ENCODE results near the gene POLR1E. TPM values are rescaled to one million over a fixed set of nuclear protein-coding genes. Genes with fewer than 3 reads are reported as not detected.

Gene POLR1E
- total and polyA plus RNA-seq, 9 of the 15 experiments (the other 6 are each of a cell fraction or from before 2014, with no cell fraction given) = 18.9 to 102 (median 74.4) TPM

- CTCF ChIA-PET (ENCODE audit: low intra/inter-chr PET ratio) = no interaction called here
- H3K9me1 ChIP-seq (ENCODE audit: control insufficient read depth, insufficient read depth, low read length) = no peaks in the 10 kb centered on the region
- no peak overlapping the region for H3K27ac ChIP-seq (ENCODE audit: extremely low read depth, low read depth, low read length)
- 86% methylated on average over 3 of the region's 3 CpGs for WGBS (ENCODE audit: insufficient coverage, low coverage, missing lambda C conversion rate)
- DNase-seq (ENCODE audit: extremely low read depth in 1 of 4, low spot score in 3 of 4) = no peak
- no peak for ATAC-seq
- H3K9ac ChIP-seq (ENCODE audit: insufficient read depth in 1 of 2, low read depth in 2 of 2, low read length in 2 of 2) = no peak overlapping the region
- H4K20me1 ChIP-seq (replicated peaks; ENCODE audit: control insufficient read depth, insufficient read depth, low read length) = 0 out of 2 replicates have a peak, but pooled peaks cover under 1% of the 10 kb centered on the region
- intact Hi-C loops (cut with micrococcal nuclease) (no loop called here), in situ Hi-C loops (cut with MboI) (no loop called here)
- no peak overlapping the region for H3K4me3 ChIP-seq
- H3K4me2 ChIP-seq (ENCODE audit: insufficient read depth, low read length) = no peak overlapping the region
- H2AFZ ChIP-seq (ENCODE audit: low read depth, low read length) = no peak overlapping the region
- POLR2A ChIA-PET = no interaction called here
- no peak for FAIRE-seq
- no peaks in the 10 kb centered on the region for H3K27me3 ChIP-seq (ENCODE audit: control insufficient read depth in 2 of 2, insufficient read depth in 2 of 2, low read length in 2 of 2)
- no TSS peak for BruUV-seq (replicated peaks)
- H3K36me3 ChIP-seq (ENCODE audit: control insufficient read depth, insufficient read depth, low read length) = peaks cover 31% of the 10 kb centered on the region; the same call in 2 of the 3 replicates
- no peaks in the 10 kb centered on the region for H3K79me2 ChIP-seq (ENCODE audit: control insufficient read depth, insufficient read depth, low read length)
- no peaks in the 10 kb centered on the region for H3K4me1 ChIP-seq (replicated peaks in 1 of 2; ENCODE audit: control insufficient read depth in 2 of 2, insufficient read depth in 2 of 2, low read length in 2 of 2)
- TF ChIP-seq SRF (CRISPR knock-in tag; IDR thresholded peaks at IDR 0.05) (no peak), YBX1 (IDR thresholded peaks at IDR 0.05) (no peak), PHB2 (IDR thresholded peaks at IDR 0.05; ENCODE audit: low read depth) (no peak), ARID1B (IDR thresholded peaks at IDR 0.05) (no peak), CHD4 (IDR thresholded peaks at IDR 0.05; ENCODE audit: insufficient read depth, insufficient replicate concordance, low read depth, low read length, poor library complexity, severe bottlenecking) (no peak), NR2F6 (CRISPR knock-in tag; IDR thresholded peaks at IDR 0.05) (no peak), JUN (IDR thresholded peaks at IDR 0.05; ENCODE audit: borderline replicate concordance, low read depth, low read length) (no peak), JUN (CRISPR knock-in tag; IDR thresholded peaks at IDR 0.05; ENCODE audit: borderline replicate concordance) (no peak), SIN3B (IDR thresholded peaks at IDR 0.05; ENCODE audit: low read depth) (no peak)
- no peaks in the 10 kb centered on the region for H3K9me3 ChIP-seq (replicated peaks; ENCODE audit: control insufficient read depth, insufficient read depth, low read depth, low read length)
These were observed 54.9 kb downstream of the POLR1E start for GRCh38 chr9:37540634-37541033.

Measured in K562 (cell line).